SU-DHL-6 (cell line): Measurements from ENCODE around the gene SLC11A2.

ENCODE experiments used
- CTCF ChIP-seq: fragments of 200-600 bp; sonication (generic); IDR thresholded peaks from one replicate; pipeline ENCODE4 v1.5.1; 2017; ENCODE audit warnings: antibody characterized with exemption, mild to moderate bottlenecking, low read length, moderate library complexity; ENCODE audit not compliant: insufficient read depth, poor library complexity, severe bottlenecking
- EZH2phosphoT487 ChIP-seq: fragments of 200-600 bp; sonication (generic), shearing (Covaris generic); conservative IDR thresholded peaks from 2 replicates; pipeline ENCODE4 v1.6.1; 2018; ENCODE audit warnings: mild to moderate bottlenecking, antibody characterized with exemption, low read length, moderate library complexity, mixed read lengths

- TF ChIP-seq CTCF (no peak), EZH2phosphoT487 (no peak)
Observed at GRCh38 chr12:50971946-50972345, 54.2 kb downstream of the SLC11A2 start.
